Measurements from ENCODE around the gene SEC31B. TPM values are rescaled to one million over a fixed set of nuclear protein-coding genes. Genes with fewer than 3 reads are reported as not detected.

SEC31B gene
- total and polyA plus RNA-seq, 2 of the 8 experiments (the other 6 are each of a cell fraction or from before 2014, with no cell fraction given): 4.1 to 5.3 TPM

DNA sequence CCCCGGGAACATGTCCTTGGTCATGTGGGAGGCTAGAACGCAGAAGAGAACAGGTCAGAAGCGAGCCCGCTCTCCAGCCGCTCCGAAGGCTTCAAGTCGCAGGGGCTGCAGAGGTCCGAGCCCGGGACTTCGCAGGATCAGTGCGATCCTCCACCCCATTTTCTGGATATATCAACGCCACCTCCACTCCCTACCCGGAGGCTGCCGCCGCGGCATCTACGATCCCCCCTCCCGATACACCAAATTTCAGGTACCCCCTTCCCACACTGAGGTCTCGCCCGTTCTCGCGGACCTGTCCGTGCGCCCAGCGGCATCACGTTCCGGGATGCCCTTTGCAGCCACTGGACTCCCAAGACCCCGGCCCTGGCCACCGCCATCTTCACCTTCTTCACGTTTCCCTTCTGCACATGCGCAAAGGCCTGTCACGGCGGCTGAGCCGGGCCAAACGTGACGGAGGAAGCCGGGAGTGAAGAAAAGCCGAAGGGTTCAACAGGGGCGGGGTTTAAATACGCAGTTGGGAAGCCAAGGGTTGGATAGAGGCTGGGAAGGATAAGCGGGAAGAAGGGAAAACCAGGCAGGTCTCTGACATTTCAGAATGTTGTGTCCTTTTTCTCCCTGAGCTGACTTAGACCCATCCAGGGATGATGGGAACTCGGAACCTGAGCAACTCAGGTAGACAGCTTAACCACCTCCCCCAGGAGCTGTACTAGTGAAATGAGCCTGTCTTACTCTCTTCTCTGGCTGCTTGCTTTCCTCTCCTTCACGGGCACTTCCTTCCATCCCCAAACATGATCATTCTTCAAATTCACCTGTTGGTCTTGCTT, 10.0 kb upstream of the SEC31B start, which contains the start of gene NDUFB8 (continued):
- TF ChIP-seq, protein P1, sequence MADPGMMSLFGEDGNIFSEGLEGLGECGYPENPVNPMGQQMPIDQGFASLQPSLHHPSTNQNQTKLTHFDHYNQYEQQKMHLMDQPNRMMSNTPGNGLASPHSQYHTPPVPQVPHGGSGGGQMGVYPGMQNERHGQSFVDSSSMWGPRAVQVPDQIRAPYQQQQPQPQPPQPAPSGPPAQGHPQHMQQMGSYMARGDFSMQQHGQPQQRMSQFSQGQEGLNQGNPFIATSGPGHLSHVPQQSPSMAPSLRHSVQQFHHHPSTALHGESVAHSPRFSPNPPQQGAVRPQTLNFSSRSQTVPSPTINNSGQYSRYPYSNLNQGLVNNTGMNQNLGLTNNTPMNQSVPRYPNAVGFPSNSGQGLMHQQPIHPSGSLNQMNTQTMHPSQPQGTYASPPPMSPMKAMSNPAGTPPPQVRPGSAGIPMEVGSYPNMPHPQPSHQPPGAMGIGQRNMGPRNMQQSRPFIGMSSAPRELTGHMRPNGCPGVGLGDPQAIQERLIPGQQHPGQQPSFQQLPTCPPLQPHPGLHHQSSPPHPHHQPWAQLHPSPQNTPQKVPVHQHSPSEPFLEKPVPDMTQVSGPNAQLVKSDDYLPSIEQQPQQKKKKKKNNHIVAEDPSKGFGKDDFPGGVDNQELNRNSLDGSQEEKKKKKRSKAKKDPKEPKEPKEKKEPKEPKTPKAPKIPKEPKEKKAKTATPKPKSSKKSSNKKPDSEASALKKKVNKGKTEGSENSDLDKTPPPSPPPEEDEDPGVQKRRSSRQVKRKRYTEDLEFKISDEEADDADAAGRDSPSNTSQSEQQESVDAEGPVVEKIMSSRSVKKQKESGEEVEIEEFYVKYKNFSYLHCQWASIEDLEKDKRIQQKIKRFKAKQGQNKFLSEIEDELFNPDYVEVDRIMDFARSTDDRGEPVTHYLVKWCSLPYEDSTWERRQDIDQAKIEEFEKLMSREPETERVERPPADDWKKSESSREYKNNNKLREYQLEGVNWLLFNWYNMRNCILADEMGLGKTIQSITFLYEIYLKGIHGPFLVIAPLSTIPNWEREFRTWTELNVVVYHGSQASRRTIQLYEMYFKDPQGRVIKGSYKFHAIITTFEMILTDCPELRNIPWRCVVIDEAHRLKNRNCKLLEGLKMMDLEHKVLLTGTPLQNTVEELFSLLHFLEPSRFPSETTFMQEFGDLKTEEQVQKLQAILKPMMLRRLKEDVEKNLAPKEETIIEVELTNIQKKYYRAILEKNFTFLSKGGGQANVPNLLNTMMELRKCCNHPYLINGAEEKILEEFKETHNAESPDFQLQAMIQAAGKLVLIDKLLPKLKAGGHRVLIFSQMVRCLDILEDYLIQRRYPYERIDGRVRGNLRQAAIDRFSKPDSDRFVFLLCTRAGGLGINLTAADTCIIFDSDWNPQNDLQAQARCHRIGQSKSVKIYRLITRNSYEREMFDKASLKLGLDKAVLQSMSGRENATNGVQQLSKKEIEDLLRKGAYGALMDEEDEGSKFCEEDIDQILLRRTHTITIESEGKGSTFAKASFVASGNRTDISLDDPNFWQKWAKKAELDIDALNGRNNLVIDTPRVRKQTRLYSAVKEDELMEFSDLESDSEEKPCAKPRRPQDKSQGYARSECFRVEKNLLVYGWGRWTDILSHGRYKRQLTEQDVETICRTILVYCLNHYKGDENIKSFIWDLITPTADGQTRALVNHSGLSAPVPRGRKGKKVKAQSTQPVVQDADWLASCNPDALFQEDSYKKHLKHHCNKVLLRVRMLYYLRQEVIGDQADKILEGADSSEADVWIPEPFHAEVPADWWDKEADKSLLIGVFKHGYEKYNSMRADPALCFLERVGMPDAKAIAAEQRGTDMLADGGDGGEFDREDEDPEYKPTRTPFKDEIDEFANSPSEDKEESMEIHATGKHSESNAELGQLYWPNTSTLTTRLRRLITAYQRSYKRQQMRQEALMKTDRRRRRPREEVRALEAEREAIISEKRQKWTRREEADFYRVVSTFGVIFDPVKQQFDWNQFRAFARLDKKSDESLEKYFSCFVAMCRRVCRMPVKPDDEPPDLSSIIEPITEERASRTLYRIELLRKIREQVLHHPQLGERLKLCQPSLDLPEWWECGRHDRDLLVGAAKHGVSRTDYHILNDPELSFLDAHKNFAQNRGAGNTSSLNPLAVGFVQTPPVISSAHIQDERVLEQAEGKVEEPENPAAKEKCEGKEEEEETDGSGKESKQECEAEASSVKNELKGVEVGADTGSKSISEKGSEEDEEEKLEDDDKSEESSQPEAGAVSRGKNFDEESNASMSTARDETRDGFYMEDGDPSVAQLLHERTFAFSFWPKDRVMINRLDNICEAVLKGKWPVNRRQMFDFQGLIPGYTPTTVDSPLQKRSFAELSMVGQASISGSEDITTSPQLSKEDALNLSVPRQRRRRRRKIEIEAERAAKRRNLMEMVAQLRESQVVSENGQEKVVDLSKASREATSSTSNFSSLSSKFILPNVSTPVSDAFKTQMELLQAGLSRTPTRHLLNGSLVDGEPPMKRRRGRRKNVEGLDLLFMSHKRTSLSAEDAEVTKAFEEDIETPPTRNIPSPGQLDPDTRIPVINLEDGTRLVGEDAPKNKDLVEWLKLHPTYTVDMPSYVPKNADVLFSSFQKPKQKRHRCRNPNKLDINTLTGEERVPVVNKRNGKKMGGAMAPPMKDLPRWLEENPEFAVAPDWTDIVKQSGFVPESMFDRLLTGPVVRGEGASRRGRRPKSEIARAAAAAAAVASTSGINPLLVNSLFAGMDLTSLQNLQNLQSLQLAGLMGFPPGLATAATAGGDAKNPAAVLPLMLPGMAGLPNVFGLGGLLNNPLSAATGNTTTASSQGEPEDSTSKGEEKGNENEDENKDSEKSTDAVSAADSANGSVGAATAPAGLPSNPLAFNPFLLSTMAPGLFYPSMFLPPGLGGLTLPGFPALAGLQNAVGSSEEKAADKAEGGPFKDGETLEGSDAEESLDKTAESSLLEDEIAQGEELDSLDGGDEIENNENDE (IDR thresholded peaks at IDR 0.05; ENCODE audit: insufficient replicate concordance, low read length): no peak
- TF ChIP-seq SP4 (IDR thresholded peaks at IDR 0.05; ENCODE audit: low read length) (no peak), JUND (IDR thresholded peaks at IDR 0.05; ENCODE audit: low read length) (no peak), RBBP5 (IDR thresholded peaks at IDR 0.05; ENCODE audit: borderline replicate concordance, low read depth, low read length) (peak; percentile 39; the same call in 1 of the 2 replicates), GTF2F1 (IDR thresholded peaks at IDR 0.05; ENCODE audit: borderline replicate concordance, low read depth, low read length) (no peak), RAD21 (IDR thresholded peaks at IDR 0.05 in 1 of 2, conservative IDR thresholded peaks at IDR 0.05 in 1 of 2; ENCODE audit: low read depth in 2 of 2, low read length in 2 of 2) (no peak), EP300 (IDR thresholded peaks at IDR 0.05; ENCODE audit: borderline replicate concordance in 1 of 2, low read depth in 2 of 2, low read length in 2 of 2) (no peak), YY1 (IDR thresholded peaks at IDR 0.05; ENCODE audit: low read depth, low read length) (peak; percentile 91), TCF12 (IDR thresholded peaks at IDR 0.05; ENCODE audit: low read depth, low read length) (no peak), KDM5A (IDR thresholded peaks at IDR 0.05; ENCODE audit: low read length) (peak; percentile 62)

All from H1 (cell line).